GM20431 (cell line): ENCODE data around the gene TACC2.
"Not testable (repeated sequence)": the region's sequence is repeated elsewhere in the genome, so short reads cannot be mapped to it uniquely, and the experiment has no call there.

Experiments used
- in situ Hi-C: fragments of 300-500 bp; cut with MseI, MboI; formaldehyde crosslinking; loops from one replicate; pipeline ENCODE4 v1.15.0; 2020; ENCODE audit warnings: low sequenced_read_pairs; ENCODE audit not compliant: unreplicated experiment

TACC2 gene

GRCh38 chr10:121976607-121977006, 12.4 kb upstream of the TACC2 start:
- in situ Hi-C loops: no loop called here

GRCh38 chr10:121978511-121978910, 10.5 kb upstream of the TACC2 start:
- in situ Hi-C loops: no loop called here

GRCh38 chr10:121981346-121981745, 7.6 kb upstream of the TACC2 start:
- in situ Hi-C loops: no loop called here

- in situ Hi-C loops: no loop called here
These were observed 5.1 kb upstream of the TACC2 start for GRCh38 chr10:121983852-121984251.

DNA sequence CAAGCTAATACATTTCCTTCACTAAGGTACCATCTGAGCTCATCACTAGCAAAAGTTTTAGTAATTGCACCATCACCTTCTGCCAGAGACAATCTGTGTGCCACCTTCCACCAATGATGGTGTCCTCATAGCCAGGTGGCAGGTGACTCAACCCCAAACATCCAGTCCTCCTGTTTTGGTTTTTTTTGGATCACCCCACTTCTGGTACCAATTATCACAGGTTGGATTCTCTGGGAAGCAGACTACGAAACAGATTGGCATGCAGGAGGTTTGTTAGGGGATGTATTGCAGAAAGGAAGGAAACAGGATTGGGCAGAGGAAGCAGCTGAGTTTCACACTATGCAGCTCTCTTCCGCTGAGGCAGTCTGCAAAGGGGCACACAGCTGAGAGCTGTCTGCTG, 4.5 kb upstream of the TACC2 start:
- in situ Hi-C loops: no loop called here

DNA sequence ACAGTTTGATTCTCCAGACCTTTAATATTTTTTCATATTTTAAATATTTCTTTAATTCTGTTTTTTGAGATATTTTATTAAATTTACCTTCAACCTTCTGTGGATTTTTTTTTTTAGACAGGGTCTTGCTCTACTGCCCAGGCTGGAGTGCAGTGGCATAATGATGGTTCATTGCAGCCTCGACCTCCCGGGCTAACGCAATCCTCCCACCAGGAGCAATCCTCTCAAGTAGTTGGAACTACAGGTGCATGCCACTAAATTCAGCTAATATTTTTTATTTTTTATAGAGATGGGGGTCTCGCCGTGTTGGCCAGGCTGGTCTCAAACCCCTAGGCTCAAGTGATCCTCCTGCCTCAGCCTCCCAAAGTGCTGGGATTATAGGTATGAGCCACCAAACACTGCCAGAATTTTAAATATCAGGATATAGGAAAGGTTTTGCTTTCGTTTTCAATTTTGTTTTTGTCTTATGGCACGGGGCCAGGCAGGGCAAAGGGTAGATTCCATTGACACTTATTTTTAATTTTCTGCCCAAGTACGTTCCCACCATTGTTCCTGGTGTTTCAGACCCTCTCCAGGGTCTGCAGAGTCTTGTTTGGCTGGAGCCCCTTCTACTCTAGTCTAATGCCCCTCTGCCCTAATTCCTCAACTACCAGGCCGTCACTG, 1.2 kb downstream of the TACC2 start:
- in situ Hi-C loops: no loop called here

DNA sequence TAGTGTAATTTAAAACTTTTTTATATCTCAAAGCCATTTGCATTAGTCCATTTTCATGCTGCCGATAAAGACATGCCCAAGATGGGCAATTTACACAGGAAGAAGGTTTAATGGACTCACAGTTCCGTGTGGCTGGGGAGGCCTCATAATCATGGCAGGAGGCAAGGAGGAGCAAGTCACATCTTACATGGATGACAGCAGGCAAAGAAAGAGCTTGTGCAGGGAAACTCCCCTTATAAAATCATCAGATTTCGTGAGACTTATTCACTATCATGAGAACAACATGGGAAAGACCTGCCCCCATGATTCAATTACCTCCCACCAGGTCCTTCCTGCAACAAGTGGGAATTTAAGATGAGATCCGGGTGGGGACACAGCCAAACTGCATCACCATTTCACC, 2.8 kb downstream of the TACC2 start:
- in situ Hi-C loops: not testable (repeated sequence)

DNA sequence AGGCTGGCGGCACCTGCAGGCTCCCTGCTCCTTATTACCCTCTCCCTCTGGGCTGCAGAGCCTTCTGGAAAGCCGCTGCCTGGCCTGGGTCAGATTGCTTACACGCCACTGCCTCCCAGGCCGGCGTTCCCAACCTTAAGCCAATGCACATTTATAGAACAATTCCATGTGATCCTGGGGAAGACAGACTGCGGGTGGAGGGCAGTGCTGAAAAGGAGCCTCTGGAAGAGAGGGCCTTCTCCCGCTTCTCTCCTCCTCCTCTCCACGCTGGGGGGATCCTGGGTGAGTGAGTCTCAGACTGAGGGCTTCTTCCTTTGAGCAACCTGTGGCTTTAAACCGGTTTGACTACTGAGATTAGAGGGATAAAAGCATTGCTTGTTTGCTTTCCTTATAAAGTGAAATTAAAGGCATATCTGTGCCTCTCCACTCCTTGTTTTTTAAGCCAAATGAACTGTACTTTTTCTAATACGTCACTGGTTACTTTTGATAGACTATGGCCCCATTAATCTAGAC, 5.5 kb downstream of the TACC2 start:
- in situ Hi-C loops: no loop called here

- in situ Hi-C loops: no loop called here
These were observed 9.5 kb downstream of the TACC2 start for GRCh38 chr10:121998462-121998861.

GRCh38 chr10:121999301-121999700, 10.3 kb downstream of the TACC2 start:
- in situ Hi-C loops: no loop called here

GRCh38 chr10:122001698-122002097, 12.7 kb downstream of the TACC2 start:
- in situ Hi-C loops: no loop called here

GRCh38 chr10:122007415-122007814, 18.5 kb downstream of the TACC2 start:
- in situ Hi-C loops: no loop called here

DNA sequence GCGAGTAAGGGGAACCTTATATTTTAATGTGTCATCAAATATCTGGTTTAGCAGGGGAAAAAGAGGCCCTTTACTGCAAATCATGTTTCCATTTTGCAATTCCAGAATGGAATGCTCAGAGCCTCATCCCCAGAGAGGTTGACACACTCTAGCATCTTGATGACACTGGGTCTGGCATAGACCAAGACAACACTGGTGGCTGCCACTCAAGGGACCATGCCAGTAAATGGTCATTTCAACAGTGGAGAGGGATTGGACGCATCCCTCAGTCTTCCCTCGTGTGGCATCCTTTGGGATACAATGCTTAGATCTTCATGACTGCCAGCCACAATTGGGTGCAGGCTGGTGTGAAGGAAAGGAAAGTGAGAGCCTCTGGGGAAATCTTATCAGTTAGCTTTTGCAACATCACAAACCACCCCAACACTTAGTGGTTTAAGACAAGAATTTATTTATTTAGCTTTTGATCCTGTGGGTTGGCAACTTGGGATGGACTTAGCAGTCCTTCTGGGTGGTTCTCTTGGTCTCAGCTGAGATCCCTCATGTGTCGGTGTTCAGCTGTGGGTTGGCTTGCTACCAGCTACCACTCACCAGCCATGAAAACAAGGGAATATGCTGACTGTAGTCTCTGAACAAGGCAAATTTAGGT, 21.6 kb downstream of the TACC2 start:
- in situ Hi-C loops: no loop called here

GRCh38 chr10:122012731-122013130, 23.8 kb downstream of the TACC2 start:
- in situ Hi-C loops: no loop called here

DNA sequence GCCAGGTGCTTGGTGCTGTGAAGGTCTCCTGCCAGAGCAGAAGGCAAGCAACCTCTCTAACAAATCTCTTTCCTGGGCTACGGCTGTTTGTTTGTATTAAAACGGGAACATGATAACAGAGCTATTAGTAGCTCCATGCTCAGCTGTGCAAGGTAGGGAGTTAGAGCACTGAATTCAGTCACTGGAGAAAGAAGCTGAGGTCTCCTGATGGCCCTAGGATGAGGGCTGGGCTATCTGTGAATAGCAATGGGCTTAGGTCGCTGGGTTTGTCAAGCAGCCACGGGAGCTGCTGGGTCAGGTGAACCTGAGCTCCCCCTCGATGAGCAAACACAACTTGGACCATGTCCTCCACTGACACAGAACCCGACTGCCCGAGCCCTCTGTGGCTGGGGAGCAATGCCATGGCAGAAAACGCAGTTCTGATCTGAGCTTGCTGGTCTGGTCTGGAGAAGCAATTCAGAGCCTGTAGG, 24.4 kb downstream of the TACC2 start:
- in situ Hi-C loops: no loop called here

DNA sequence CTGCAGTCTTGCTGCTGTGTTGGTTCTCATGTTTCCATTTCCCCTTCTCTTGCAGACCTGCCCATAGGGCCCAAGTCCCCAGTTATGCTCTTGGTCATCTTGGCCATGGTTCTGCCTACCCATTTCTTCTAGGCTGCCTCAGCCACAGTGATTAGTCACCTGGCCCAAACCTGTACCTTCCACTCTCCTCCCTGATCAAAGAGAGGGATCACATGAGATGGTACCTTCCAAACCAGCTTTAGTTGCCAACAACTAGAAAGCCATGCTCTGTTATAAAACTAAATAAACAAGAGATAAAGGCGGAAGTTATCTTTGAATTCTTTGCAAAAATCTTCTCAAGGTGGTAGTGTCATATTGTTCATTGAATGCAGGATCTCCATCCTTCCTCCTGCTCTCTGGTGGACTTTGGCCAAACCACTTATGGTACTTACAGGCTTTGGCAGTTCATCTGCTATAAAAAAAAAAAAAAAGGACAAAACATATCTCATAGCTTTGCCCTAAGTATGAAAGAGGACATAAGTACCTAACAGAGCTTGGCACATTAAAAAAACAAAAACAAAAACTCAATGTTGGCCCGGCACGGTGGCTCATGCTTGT, 25.8 kb downstream of the TACC2 start:
- in situ Hi-C loops: no loop called here

GRCh38 chr10:122017926-122018325, 29.0 kb downstream of the TACC2 start:
- in situ Hi-C loops: not testable (repeated sequence)

DNA sequence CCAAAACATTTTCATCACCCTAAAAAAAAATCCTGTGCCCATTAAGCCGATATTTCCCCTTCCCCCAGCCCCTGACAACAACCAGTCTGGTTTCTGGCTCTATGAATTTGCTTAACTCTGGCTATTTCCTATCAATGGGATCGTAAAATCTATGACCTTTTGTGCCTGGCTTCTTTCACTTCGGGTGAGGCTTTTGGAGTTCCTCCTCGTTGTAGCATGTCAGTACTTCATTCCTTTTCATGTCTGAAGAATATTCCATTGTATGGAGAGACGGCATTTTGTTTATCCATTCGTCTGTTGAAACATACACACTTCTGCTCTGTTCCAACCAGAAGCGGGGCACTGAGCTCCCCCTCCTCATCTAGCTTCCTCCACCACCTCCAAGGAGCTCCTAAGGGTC, 29.5 kb downstream of the TACC2 start:
- in situ Hi-C loops: no loop called here

DNA sequence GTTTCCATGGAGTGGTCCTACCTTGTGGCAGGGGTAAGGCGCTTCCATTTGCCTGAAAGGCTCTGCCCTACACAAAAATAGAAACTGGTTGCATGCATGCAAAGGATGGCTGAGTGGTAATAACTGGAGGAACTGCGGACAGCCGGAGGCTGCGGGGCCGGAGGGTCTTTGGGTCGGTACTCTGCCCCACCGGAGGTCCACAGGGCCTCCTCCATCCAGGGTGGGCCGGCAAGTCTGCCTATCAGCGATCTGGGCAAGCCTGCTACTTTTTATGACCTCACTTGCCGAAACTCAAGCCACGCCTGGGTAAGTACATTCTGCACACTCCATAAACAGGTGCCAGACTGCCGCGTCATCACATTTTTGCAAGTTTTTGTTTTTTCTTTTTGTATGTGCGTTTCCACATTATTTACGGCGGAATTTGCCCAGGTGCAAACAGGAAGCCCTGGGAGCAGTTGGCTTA, 30.0 kb downstream of the TACC2 start:
- in situ Hi-C loops: no loop called here

GRCh38 chr10:122019414-122019975, 30.5 kb downstream of the TACC2 start:
- in situ Hi-C loops: no loop called here

DNA sequence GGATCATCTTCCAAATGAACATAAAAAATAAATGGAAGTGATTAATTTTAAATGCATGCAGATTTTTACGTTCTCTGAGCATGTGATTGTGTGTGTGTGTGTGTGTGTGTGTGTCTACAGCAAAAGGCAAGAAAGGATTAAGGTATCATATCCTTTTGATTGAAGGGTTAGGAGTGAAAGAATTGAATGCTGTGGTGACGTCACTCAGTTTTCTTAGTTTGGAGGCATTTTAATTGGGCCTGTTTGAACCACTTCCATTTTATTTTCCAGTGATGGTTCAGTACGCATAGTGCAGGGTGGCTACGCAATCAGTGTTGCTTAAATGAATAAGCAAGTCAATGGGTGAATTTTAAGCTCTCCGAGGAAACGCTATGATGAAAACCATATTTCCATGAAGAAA, 31.3 kb downstream of the TACC2 start:
- in situ Hi-C loops: no loop called here
